T-helper 1 cell (primary cell): ENCODE measurements around the gene MED16.
"Not testable (repeated sequence)": the region's sequence is repeated elsewhere in the genome, so short reads cannot be mapped to it uniquely, and the experiment has no call there.

Experiments
- DNase-seq, 5 donors: peaks; one replicate each; pipeline ENCODE4 v3.0.0-alpha.2; 2012 to 2020

MED16 gene

GRCh38 chr19:850979-851335, 42.0 kb downstream of the MED16 start:
- DNase-seq: no peak

- DNase-seq: no peak
Measured at GRCh38 chr19:850221-850978, 42.6 kb downstream of the MED16 start.

GRCh38 chr19:849195-849594, 43.8 kb downstream of the MED16 start:
- DNase-seq: not testable (repeated sequence)

- no peak for DNase-seq
Measured at GRCh38 chr19:848386-848921, 44.5 kb downstream of the MED16 start.

- DNase-seq: no peak
Measured at GRCh38 chr19:845707-846521, 47.1 kb downstream of the MED16 start.

GRCh38 chr19:844546-844971, 48.4 kb downstream of the MED16 start:
- DNase-seq: no peak

- DNase-seq: no peak
Measured at GRCh38 chr19:843836-844545, 49.0 kb downstream of the MED16 start.

- DNase-seq: no peak
Measured at GRCh38 chr19:843180-843835, 49.7 kb downstream of the MED16 start.

- not testable (repeated sequence) for DNase-seq
Measured at GRCh38 chr19:842802-843179, 50.2 kb downstream of the MED16 start.

- no peak for DNase-seq
Measured at GRCh38 chr19:840519-841206, 52.3 kb downstream of the MED16 start, which contains the start of gene PRTN3. Gene PRTN3, plus strand, starts transcription at chr19:840999. Its CDS starts 10 bp downstream, at chr19:841009.

GRCh38 chr19:835210-835810, 57.7 kb downstream of the MED16 start:
- no peak for DNase-seq

- no peak for DNase-seq
Measured at GRCh38 chr19:834216-834615, 58.8 kb downstream of the MED16 start.

GRCh38 chr19:831407-832369, 61.3 kb downstream of the MED16 start:
- no peak for DNase-seq

GRCh38 chr19:829129-829758, 63.7 kb downstream of the MED16 start:
- DNase-seq: no peak

- DNase-seq: no peak
Measured at GRCh38 chr19:827710-828321, 65.2 kb downstream of the MED16 start, which contains the start of gene AZU1. Gene AZU1, plus strand, starts transcription at chr19:827837. Its CDS starts 10 bp downstream, at chr19:827847.

GRCh38 chr19:827314-827709, 65.7 kb downstream of the MED16 start:
- DNase-seq: no peak

GRCh38 chr19:825897-826644, 66.9 kb downstream of the MED16 start:
- DNase-seq: no peak

GRCh38 chr19:824885-825284, 68.1 kb downstream of the MED16 start:
- no peak for DNase-seq
